MCF 10A (cell line): Measurements from ENCODE around the gene ZNF618. TPM values are rescaled to one million over a fixed set of nuclear protein-coding genes. Genes with fewer than 3 reads are reported as not detected.

Source experiments
- BruUV-seq: library from RNA; stranded (reverse); fragments of 400-500 nt; replicated peaks from 2 replicates; lab custom pipeline; 2021; lab: Mats Ljungman, UMichigan
- CTCF ChIA-PET: fragments of 300-600 bp; sonication (Branson Sonifier 250); formaldehyde crosslinking; extraction: SDS; loops from one replicate; lab custom pipeline; 2021; ENCODE audit warnings: antibody characterized with exemption, inconsistent platforms; lab: Yijun Ruan, JAX
- POLR2A ChIA-PET: fragments of 300-600, 350-650 bp; sonication (Branson Sonifier 250); formaldehyde crosslinking; extraction: SDS; loops from one replicate; lab custom pipeline; 2020; ENCODE audit warnings: antibody characterized with exemption, inconsistent platforms; lab: Yijun Ruan, JAX
- DNase-seq: peaks from one replicate; pipeline ENCODE4 v3.0.0-alpha.2; 2018; ENCODE audit not compliant: unreplicated experiment
- H3K27ac Mint-ChIP-seq: one replicate; pipeline ENCODE4 v1.8.0; 2022; ENCODE audit warnings: mild to moderate bottlenecking, low read depth, mixed read lengths; ENCODE audit not compliant: unreplicated experiment
- H3K27me3 Mint-ChIP-seq: one replicate; pipeline ENCODE4 v1.8.0; 2022; ENCODE audit warnings: mixed read lengths; ENCODE audit not compliant: insufficient read depth, unreplicated experiment
- H3K36me3 Mint-ChIP-seq: one replicate; pipeline ENCODE4 v1.8.0; 2022; ENCODE audit warnings: mild to moderate bottlenecking, moderate library complexity, mixed read lengths; ENCODE audit not compliant: insufficient read depth, unreplicated experiment
- H3K4me1 Mint-ChIP-seq: one replicate; pipeline ENCODE4 v1.8.0; 2022; ENCODE audit warnings: mixed read lengths; ENCODE audit not compliant: insufficient read depth, unreplicated experiment
- H3K4me3 Mint-ChIP-seq: one replicate; pipeline ENCODE4 v1.8.0; 2022; ENCODE audit warnings: mild to moderate bottlenecking, moderate library complexity, mixed read lengths; ENCODE audit not compliant: unreplicated experiment
- H3K9me3 Mint-ChIP-seq: one replicate; pipeline ENCODE4 v1.8.0; 2022; ENCODE audit warnings: mixed read lengths; ENCODE audit not compliant: unreplicated experiment
- CTCF ChIP-seq: fragments of 200-600 bp; IDR thresholded peaks from one replicate; pipeline ENCODE4 v1.8.0; 2022; ENCODE audit warnings: antibody characterized with exemption, mild to moderate bottlenecking; ENCODE audit not compliant: unreplicated experiment
- intact Hi-C: fragments of 100-400 bp; cut with micrococcal nuclease; formaldehyde crosslinking; loops from 2 replicates; pipeline ENCODE4 v1.14.1; 2022
- total RNA-seq: library from RNA; stranded (reverse); gene quantifications from 2 replicates; pipeline ENCODE4 v1.2.3, GENCODE V29; 2022

Gene ZNF618
- total RNA-seq, 1 experiment from 2014 or later: 4.8 TPM

GRCh38 chr9:114055894-114056293 is 179.8 kb downstream of the ZNF618 start:
- no peaks in the 10 kb centered on the region for H3K27me3 Mint-ChIP-seq
- BruUV-seq: no TSS peak
- H3K9me3 Mint-ChIP-seq: no peaks in the 10 kb centered on the region
- no peak for DNase-seq
- ChIA-PET POLR2A (no interaction called here), CTCF (no interaction called here)
- intact Hi-C loops: no loop called here
- no peak for TF ChIP-seq CTCF
- no peaks in the 10 kb centered on the region for H3K4me1 Mint-ChIP-seq
- H3K4me3 Mint-ChIP-seq: no peak overlapping the region
- H3K27ac Mint-ChIP-seq: no peak overlapping the region
- H3K36me3 Mint-ChIP-seq: no peaks in the 10 kb centered on the region

GRCh38 chr9:114056527-114056926 is 180.4 kb downstream of the ZNF618 start:
- BruUV-seq: no TSS peak
- no peaks in the 10 kb centered on the region for H3K9me3 Mint-ChIP-seq
- peaks cover under 1% of the 10 kb centered on the region for H3K27me3 Mint-ChIP-seq
- H3K4me1 Mint-ChIP-seq: no peaks in the 10 kb centered on the region
- no peak for DNase-seq
- no peak overlapping the region for H3K27ac Mint-ChIP-seq
- TF ChIP-seq CTCF: no peak
- ChIA-PET CTCF (no interaction called here), POLR2A (no interaction called here)
- no peak overlapping the region for H3K4me3 Mint-ChIP-seq
- intact Hi-C loops: no loop called here
- no peaks in the 10 kb centered on the region for H3K36me3 Mint-ChIP-seq

- Mint-ChIP-seq H3K9me3 (no peaks in the 10 kb centered on the region), H3K27me3 (peaks cover 9% of the 10 kb centered on the region), H3K4me3 (no peak overlapping the region), H3K27ac (no peak overlapping the region), H3K36me3 (no peaks in the 10 kb centered on the region), H3K4me1 (no peaks in the 10 kb centered on the region)
- ChIA-PET POLR2A (interaction anchor here (0.7 kb wide), 1 partner anchor 367 kb away, joined by 3 read pairs; no protein-coding TSS in a partner anchor), CTCF (interaction anchor here (1.4 kb wide), 1 partner anchor 25 kb away, joined by 5 read pairs; no protein-coding TSS in a partner anchor)
- intact Hi-C loops: no loop called here
- DNase-seq: no peak
- BruUV-seq: no TSS peak
- no peak for TF ChIP-seq CTCF
Measured at GRCh38 chr9:114057161-114057885, 181.2 kb downstream of the ZNF618 start.

GRCh38 chr9:114058688-114059046 is 182.6 kb downstream of the ZNF618 start:
- DNase-seq: no peak
- no TSS peak for BruUV-seq
- intact Hi-C loops: no loop called here
- no peak overlapping the region for H3K4me3 Mint-ChIP-seq
- H3K36me3 Mint-ChIP-seq: no peaks in the 10 kb centered on the region
- no peaks in the 10 kb centered on the region for H3K9me3 Mint-ChIP-seq
- ChIA-PET POLR2A (no interaction called here), CTCF (interaction anchor here (0.6 to 1.4 kb wide), 3 partner anchors 24 to 44 kb away, joined by 3 to 5 read pairs (median 3); no protein-coding TSS in a partner anchor)
- H3K27me3 Mint-ChIP-seq: peaks cover 22% of the 10 kb centered on the region
- no peak for TF ChIP-seq CTCF
- H3K27ac Mint-ChIP-seq: no peak overlapping the region
- no peaks in the 10 kb centered on the region for H3K4me1 Mint-ChIP-seq
